Left lung (tissue), 10 donors: ENCODE data around the gene POU2AF3. TPM values are rescaled to one million over a fixed set of nuclear protein-coding genes. Genes with fewer than 3 reads are reported as not detected.
A peak's percentile ranks its signal among the peaks of the same experiment; 100 is the strongest.

Experiments
- ATAC-seq: fragments of 200-7000 bp; cut with Tn5 transposase; one replicate; pipeline ENCODE4 v1.9.1; 2020; ENCODE audit warnings: moderate library complexity
- DNase-seq, 4 donors: peaks; one replicate each; pipeline ENCODE4 v3.0.0-alpha.2; 2013 to 2020
- H3K27ac ChIP-seq, 2 donors: fragments of 200-600 bp; sonication (generic) in 1 of 2; one replicate each; pipeline versions ENCODE4 v1.5.0 to v1.8.0; 2020 to 2021
- H3K27me3 ChIP-seq, 2 donors: fragments of 200-600 bp; sonication (generic) in 1 of 2; one replicate each; pipeline versions ENCODE4 v1.5.0 to v1.8.0; 2020 to 2021
- H3K36me3 ChIP-seq, 2 donors: fragments of 200-600 bp; sonication (generic) in 1 of 2; one replicate each; pipeline versions ENCODE4 v1.5.0 to v1.8.0; 2020 to 2021
- H3K4me1 ChIP-seq, 2 donors: fragments of 200-600 bp; one replicate each; pipeline ENCODE4 v1.8.0; 2021
- H3K4me3 ChIP-seq, 2 donors: fragments of 200-600 bp; sonication (generic) in 1 of 2; one replicate each; pipeline versions ENCODE4 v1.5.0 to v1.8.0; 2020 to 2021; ENCODE audit warnings: mild to moderate bottlenecking in 1 of 2
- H3K9me3 ChIP-seq, 2 donors: fragments of 200-600 bp; sonication (generic) in 1 of 2; one replicate each; pipeline versions ENCODE4 v1.5.0 to v1.8.0; 2020 to 2021
- intact Hi-C, 2 donors: fragments of 100-400 bp; cut with DNase I; formaldehyde crosslinking; loops; one replicate each; pipeline versions ENCODE4 v1.11.2 to v1.14.2; 2022
- polyA plus RNA-seq, 6 donors: library from polyadenylated mRNA; unstranded; fragments of 120-200 nt; gene quantifications; one replicate each; pipeline ENCODE4 v1.2.1, GENCODE V29; 2013; ENCODE audit not compliant: insufficient read length in 6 of 6
- total RNA-seq, 2 donors: library from RNA; stranded (reverse); fragmentation: NEBNext Ultra II Directional; extraction: Animal tissue kit (Norgen Biotek cat#: 25700); gene quantifications; one replicate each; pipeline ENCODE4 v1.2.1, GENCODE V29; 2021
- TF ChIP-seq, protein P1 (sequence below), 2 donors: fragments of 200-600 bp; sonication (generic) in 1 of 2; IDR thresholded peaks; one replicate each; pipeline versions ENCODE4 v1.5.0 to v1.8.0; 2021; ENCODE audit warnings: antibody characterized with exemption in 2 of 2
- donor health status: DM: no; HTN: yes; CAD: no.
- donor health status: DM: no; HTN: no; CAD: no.

Gene POU2AF3
- total and polyA plus RNA-seq, 8 donors: 2.7 to 14.4 (median 10.3) TPM

DNA sequence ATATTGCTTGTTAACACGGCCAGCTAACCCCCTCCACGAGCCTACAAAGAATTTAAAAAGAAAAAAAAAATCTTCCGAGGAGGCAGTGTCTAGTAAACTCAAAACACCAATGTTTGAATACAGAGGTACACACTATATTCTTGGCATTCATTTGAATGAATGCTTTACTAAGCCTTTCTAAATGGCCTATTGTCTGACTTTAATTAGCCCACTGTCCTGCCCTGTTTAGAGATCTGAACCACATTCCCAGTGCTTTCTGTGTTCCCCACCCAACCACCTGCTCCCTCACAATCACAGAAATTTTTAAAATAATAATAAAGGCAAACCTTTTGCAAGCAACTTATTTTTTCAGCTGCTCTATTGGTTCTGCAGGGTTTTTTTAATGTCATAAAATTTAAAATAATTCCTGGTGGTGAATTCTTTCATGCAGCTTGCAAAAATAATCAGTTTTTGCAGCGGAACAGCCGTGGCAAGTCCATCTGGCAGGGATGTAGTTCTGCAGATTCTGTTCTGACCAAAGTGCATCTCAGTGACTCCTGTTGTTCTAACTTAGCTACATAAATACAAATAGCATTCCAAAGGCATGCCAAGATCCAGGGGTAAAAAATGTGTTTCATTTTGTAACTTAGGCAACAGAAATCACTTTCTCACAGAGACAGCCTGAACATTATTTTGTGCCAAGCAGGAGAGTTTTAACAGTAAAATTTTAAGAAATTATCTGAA, 29.0 kb upstream of the POU2AF3 start:
- ATAC-seq: no peak
- no peaks in the 10 kb centered on the region for H3K36me3 ChIP-seq
- no peak overlapping the region for H3K4me3 ChIP-seq
- H3K27ac ChIP-seq: no peak overlapping the region
- TF ChIP-seq, protein P1, sequence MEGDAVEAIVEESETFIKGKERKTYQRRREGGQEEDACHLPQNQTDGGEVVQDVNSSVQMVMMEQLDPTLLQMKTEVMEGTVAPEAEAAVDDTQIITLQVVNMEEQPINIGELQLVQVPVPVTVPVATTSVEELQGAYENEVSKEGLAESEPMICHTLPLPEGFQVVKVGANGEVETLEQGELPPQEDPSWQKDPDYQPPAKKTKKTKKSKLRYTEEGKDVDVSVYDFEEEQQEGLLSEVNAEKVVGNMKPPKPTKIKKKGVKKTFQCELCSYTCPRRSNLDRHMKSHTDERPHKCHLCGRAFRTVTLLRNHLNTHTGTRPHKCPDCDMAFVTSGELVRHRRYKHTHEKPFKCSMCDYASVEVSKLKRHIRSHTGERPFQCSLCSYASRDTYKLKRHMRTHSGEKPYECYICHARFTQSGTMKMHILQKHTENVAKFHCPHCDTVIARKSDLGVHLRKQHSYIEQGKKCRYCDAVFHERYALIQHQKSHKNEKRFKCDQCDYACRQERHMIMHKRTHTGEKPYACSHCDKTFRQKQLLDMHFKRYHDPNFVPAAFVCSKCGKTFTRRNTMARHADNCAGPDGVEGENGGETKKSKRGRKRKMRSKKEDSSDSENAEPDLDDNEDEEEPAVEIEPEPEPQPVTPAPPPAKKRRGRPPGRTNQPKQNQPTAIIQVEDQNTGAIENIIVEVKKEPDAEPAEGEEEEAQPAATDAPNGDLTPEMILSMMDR (IDR thresholded peaks at IDR 0.05): no peak
- H3K4me1 ChIP-seq: no peaks in the 10 kb centered on the region
- H3K9me3 ChIP-seq: no peaks in the 10 kb centered on the region
- intact Hi-C loops: no loop called here
- peak in 2 of 4 donors; percentile 25 to 48 for DNase-seq
- no peaks in the 10 kb centered on the region for H3K27me3 ChIP-seq

DNA sequence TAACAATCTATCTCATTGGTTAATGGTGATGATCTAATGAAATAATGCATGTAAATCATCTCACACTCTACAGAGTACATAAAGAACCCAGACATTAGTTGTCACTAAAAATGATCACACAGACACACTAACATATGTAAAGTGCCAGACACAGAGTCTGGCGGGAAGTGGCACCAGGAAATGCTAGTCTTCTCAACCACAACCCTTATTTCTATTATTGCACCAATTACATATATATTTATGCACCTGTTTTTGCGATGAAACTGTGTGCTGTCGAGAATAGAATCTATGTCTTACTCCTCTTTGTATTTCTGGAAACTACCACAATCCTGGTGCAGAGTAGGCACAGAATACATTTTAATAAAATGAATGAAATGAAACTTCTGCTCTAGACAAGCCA, 25.9 kb upstream of the POU2AF3 start:
- H3K27ac ChIP-seq: no peak overlapping the region
- H3K4me3 ChIP-seq: no peak overlapping the region
- intact Hi-C loops: no loop called here
- ATAC-seq (no peak), DNase-seq (no peak)
- no peaks in the 10 kb centered on the region for H3K4me1 ChIP-seq
- no peaks in the 10 kb centered on the region for H3K27me3 ChIP-seq
- no peaks in the 10 kb centered on the region for H3K36me3 ChIP-seq
- no peaks in the 10 kb centered on the region for H3K9me3 ChIP-seq
- TF ChIP-seq, protein P1 (IDR thresholded peaks at IDR 0.05): no peak

DNA sequence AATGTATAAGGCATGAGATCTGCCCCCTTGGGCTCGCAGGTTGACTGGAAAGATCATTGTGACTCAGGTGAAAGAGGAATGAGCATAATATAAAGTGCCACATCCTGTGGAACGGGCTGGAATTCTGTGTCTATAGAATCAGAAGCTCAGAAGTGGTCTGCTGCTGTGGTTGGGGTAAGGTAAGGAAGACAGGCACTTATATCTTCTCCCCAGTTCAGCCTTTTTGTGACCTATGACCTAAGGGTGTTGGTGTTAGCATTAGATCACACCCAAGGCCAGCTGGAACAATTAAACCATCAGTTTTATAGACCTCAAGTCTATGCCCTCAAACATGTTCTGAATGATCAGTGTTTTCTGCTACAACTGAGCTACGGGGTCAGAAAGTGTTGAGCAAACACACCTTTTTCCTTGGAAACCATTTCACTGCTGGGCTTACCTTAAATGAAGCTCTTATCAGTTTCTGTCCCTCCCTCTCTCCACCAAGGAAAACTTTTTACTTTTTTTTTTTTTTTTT, 15.7 kb upstream of the POU2AF3 start:
- Histone ChIP-seq H3K9me3 (no peaks in the 10 kb centered on the region), H3K36me3 (no peaks in the 10 kb centered on the region)
- intact Hi-C loops: loop anchor here in 1 of 2 donors (5.0 kb wide), 2 partner anchors 145 to 165 kb away; no protein-coding TSS in a partner anchor

DNA sequence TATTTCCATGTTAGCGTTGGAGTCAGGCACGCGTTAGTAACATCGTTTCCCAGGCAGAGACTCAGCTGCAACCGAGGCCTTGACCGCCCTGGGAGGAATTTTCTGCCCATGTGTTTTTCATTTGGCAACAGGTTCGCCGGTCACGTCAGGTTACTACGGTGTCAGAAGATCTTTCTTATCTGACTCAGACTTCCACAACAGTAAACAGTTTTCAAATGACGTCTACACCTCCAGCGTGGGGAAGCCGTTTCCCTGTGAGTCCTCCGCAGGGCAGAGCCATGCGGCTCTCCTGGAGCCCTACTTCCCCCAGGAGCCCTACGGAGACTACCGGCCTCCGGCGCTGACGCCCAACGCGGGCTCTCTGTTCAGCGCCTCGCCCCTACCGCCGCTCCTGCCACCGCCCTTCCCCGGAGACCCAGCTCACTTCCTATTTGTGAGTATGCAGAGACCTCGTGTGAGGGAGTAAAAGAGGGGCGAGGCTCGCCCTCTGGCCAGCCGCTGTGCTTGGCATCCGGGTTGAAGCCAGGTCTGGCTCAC, 14.3 kb upstream of the POU2AF3 start:
- H3K4me1 ChIP-seq: peaks cover 0 to 8% of the 10 kb centered on the region in 2 donors
- no peaks in the 10 kb centered on the region for H3K9me3 ChIP-seq
- H3K27me3 ChIP-seq: no peaks in the 10 kb centered on the region
- H3K36me3 ChIP-seq: no peaks in the 10 kb centered on the region
- ATAC-seq: peak; percentile 24
- no peak overlapping the region for H3K27ac ChIP-seq
- no peak overlapping the region for H3K4me3 ChIP-seq
- DNase-seq: peak in 1 of 4 donors; percentile 76
- intact Hi-C loops: loop anchor here in 1 of 2 donors (5.0 kb wide), 2 partner anchors 143 to 163 kb away; no protein-coding TSS in a partner anchor
- TF ChIP-seq, protein P1 (IDR thresholded peaks at IDR 0.05): no peak

More for the DNA sequence above, 15.7 kb upstream of the POU2AF3 start:
- TF ChIP-seq, protein P1 (IDR thresholded peaks at IDR 0.05): no peak
- no peak overlapping the region for H3K4me3 ChIP-seq
- DNase-seq (no peak), ATAC-seq (no peak)
- no peaks in the 10 kb centered on the region for H3K27me3 ChIP-seq
- peaks cover 0 to 8% of the 10 kb centered on the region in 2 donors for H3K4me1 ChIP-seq
- H3K27ac ChIP-seq: no peak overlapping the region
